Liver (tissue), 9 donors: Measurements from ENCODE around the gene PDZK1. TPM values are rescaled to one million over a fixed set of nuclear protein-coding genes. Genes with fewer than 3 reads are reported as not detected.
"Not testable (repeated sequence)": the region's sequence is repeated elsewhere in the genome, so short reads cannot be mapped to it uniquely, and the experiment has no call there.

ENCODE experiments used
- DNase-seq: peaks from one replicate; pipeline ENCODE4 v3.0.0-alpha.2; 2017; ENCODE audit warnings: low spot score
- H3K27ac ChIP-seq, 2 donors: one replicate each; pipeline ENCODE4 v1.7.0; 2013; ENCODE audit warnings: inconsistent platforms in 2 of 2, low read length in 2 of 2, control low read depth in 1 of 2, low read depth in 1 of 2, mild to moderate bottlenecking in 1 of 2
- H3K27me3 ChIP-seq, 4 donors: one replicate each; pipeline versions ENCODE4 v1.6.1 to v1.7.0; 2013; ENCODE audit warnings: low read length in 3 of 4, inconsistent platforms in 1 of 4, mild to moderate bottlenecking in 1 of 4, moderate library complexity in 1 of 4; ENCODE audit not compliant: control insufficient read depth in 4 of 4, insufficient read depth in 4 of 4
- H3K36me3 ChIP-seq, 4 donors: one replicate each; pipeline versions ENCODE4 v1.6.1 to v1.7.0; 2013; ENCODE audit warnings: low read length in 3 of 4, mild to moderate bottlenecking in 3 of 4, low read depth in 1 of 4, moderate library complexity in 1 of 4; ENCODE audit not compliant: control insufficient read depth in 4 of 4, insufficient read depth in 3 of 4
- H3K4me1 ChIP-seq, 4 donors: one replicate each; pipeline versions ENCODE4 v1.6.1 to v1.7.0; 2013; ENCODE audit warnings: low read length in 3 of 4, mild to moderate bottlenecking in 3 of 4, moderate library complexity in 1 of 4; ENCODE audit not compliant: control insufficient read depth in 4 of 4, insufficient read depth in 4 of 4
- H3K4me3 ChIP-seq, 3 donors: one replicate each; pipeline versions ENCODE4 v1.6.1 to v1.7.0; 2013; ENCODE audit warnings: low read length in 3 of 3, control low read depth in 1 of 3, low read depth in 1 of 3, mild to moderate bottlenecking in 1 of 3
- H3K9ac ChIP-seq, 2 donors: one replicate each; pipeline ENCODE4 v1.7.0; 2013; ENCODE audit warnings: low read length in 2 of 2, mild to moderate bottlenecking in 2 of 2, moderate library complexity in 2 of 2, control low read depth in 1 of 2, low read depth in 1 of 2
- H3K9me3 ChIP-seq, 4 donors: one replicate each; pipeline versions ENCODE4 v1.6.1 to v1.7.0; 2013; ENCODE audit warnings: low read length in 3 of 4; ENCODE audit not compliant: control insufficient read depth in 4 of 4
- ATF3 ChIP-seq: IDR thresholded peaks from 2 replicates; pipeline ENCODE4 v1.6.1; 2016; ENCODE audit warnings: antibody characterized with exemption
- CTCF ChIP-seq: fragments of 150-350 bp; IDR thresholded peaks from 2 replicates; pipeline ENCODE4 v1.5.1; 2017; ENCODE audit warnings: improper control_type of control experiment, low read depth, low read length; ENCODE audit not compliant: missing input control
- EGR1 ChIP-seq, 2 donors: IDR thresholded peaks; 2 replicates each; pipeline ENCODE4 v1.6.1; 2016 to 2018; ENCODE audit warnings: antibody characterized with exemption in 2 of 2, low read depth in 2 of 2
- FOXA1 ChIP-seq: IDR thresholded peaks from 2 replicates; pipeline ENCODE4 v1.6.1; 2016; ENCODE audit warnings: antibody characterized with exemption
- GABPA ChIP-seq, 2 donors: IDR thresholded peaks in 1 of 2; conservative IDR thresholded peaks in 1 of 2; 2 replicates each; pipeline ENCODE4 v1.6.1; 2016; ENCODE audit warnings: antibody characterized with exemption in 2 of 2, mild to moderate bottlenecking in 1 of 2, moderate library complexity in 1 of 2
- HNF4A ChIP-seq, 2 donors: conservative IDR thresholded peaks; 2 replicates each; pipeline ENCODE4 v1.6.1; 2016; ENCODE audit warnings: antibody characterized with exemption in 2 of 2, mild to moderate bottlenecking in 2 of 2
- JUND ChIP-seq, 2 donors: IDR thresholded peaks; 2 replicates each; pipeline ENCODE4 v1.6.1; 2016; ENCODE audit warnings: antibody characterized with exemption in 2 of 2
- MAX ChIP-seq: IDR thresholded peaks from 2 replicates; pipeline ENCODE4 v1.6.1; 2016; ENCODE audit warnings: antibody characterized with exemption
- NR2F2 ChIP-seq: IDR thresholded peaks from 2 replicates; pipeline ENCODE4 v1.6.1; 2016; ENCODE audit warnings: antibody characterized with exemption
- RAD21 ChIP-seq, 2 donors: IDR thresholded peaks; 2 replicates each; pipeline ENCODE4 v1.6.1; 2016; ENCODE audit warnings: antibody characterized with exemption in 2 of 2, mild to moderate bottlenecking in 2 of 2
- RXRA ChIP-seq, 2 donors: IDR thresholded peaks; 2 replicates each; pipeline ENCODE4 v1.6.1; 2017 to 2018; ENCODE audit warnings: antibody characterized with exemption in 2 of 2, mild to moderate bottlenecking in 1 of 2
- SP1 ChIP-seq: IDR thresholded peaks from 2 replicates; pipeline ENCODE4 v1.6.1; 2018; ENCODE audit warnings: antibody characterized with exemption, mild to moderate bottlenecking
- TAF1 ChIP-seq: conservative IDR thresholded peaks from 2 replicates; pipeline ENCODE4 v1.6.1; 2016; ENCODE audit warnings: antibody characterized with exemption, mild to moderate bottlenecking
- YY1 ChIP-seq: IDR thresholded peaks from 2 replicates; pipeline ENCODE4 v1.6.1; 2016; ENCODE audit warnings: antibody characterized with exemption, mild to moderate bottlenecking
- WGBS: extraction: QIAGEN DNeasy Blood & Tissue Kit; methylation state at CpG from one replicate; pipeline ENCODE4 v1.1.7; 2013; 5-methylcytosine and 5-hydroxymethylcytosine counted together
- polyA plus RNA-seq, 2 donors: library from polyadenylated mRNA; stranded (reverse) in 1 of 2; unstranded in 1 of 2; fragments of 200-250 nt in 1 of 2; fragments of >200 nt in 1 of 2; fragmentation: Nextera tagmentation in 1 of 2; extraction: Ambion mirVana in 1 of 2; gene quantifications; one replicate each; pipeline versions ENCODE4 v1.2.1 to v1.2.3, GENCODE V29; 2013 to 2015
- total RNA-seq, 2 donors: library from RNA; depleted of rRNA; stranded (reverse); fragments of >200 nt; gene quantifications; one replicate each; pipeline ENCODE4 v1.2.3, GENCODE V29; 2014
- donor health status: healthy.
- donor health status: healthy.
- donor health status: healthy.
- donor health status: healthy.
- donor health status: healthy.

Gene PDZK1
- total and polyA plus RNA-seq, 4 donors, result 40.5 to 85.4 (median 60.6) TPM

GRCh38 chr1:145729196-145729595 is 22.0 kb upstream of the PDZK1 start:
- H3K9me3 ChIP-seq, result no peaks in the 10 kb centered on the region
- H3K4me1 ChIP-seq, result peaks cover 0 to 8% (median 3%) of the 10 kb centered on the region in 4 donors
- no peak overlapping the region for H3K4me3 ChIP-seq
- no peak overlapping the region for H3K9ac ChIP-seq
- WGBS, result 83% methylated on average over 5 of the region's 5 CpGs
- no peak overlapping the region for H3K27ac ChIP-seq
- H3K36me3 ChIP-seq, result no peaks in the 10 kb centered on the region
- H3K27me3 ChIP-seq, result no peaks in the 10 kb centered on the region
- DNase-seq, result no peak
- TF ChIP-seq ATF3 (no peak), EGR1 (IDR thresholded peaks at IDR 0.05; ENCODE audit: low read depth in 2 of 2) (no peak), SP1 (no peak), CTCF (no peak), YY1 (no peak), JUND (IDR thresholded peaks at IDR 0.05) (no peak), HNF4A (conservative IDR thresholded peaks at IDR 0.05) (no peak), MAX (no peak), NR2F2 (no peak), TAF1 (no peak), FOXA1 (no peak), GABPA (IDR thresholded peaks at IDR 0.05 in 1 of 2, conservative IDR thresholded peaks at IDR 0.05 in 1 of 2) (no peak)

- DNase-seq, H3K27me3 ChIP-seq: not testable (repeated sequence)
- WGBS, result 96% methylated on average over 5 of the region's 5 CpGs
These were observed 19.0 kb upstream of the PDZK1 start for GRCh38 chr1:145726193-145726592.

GRCh38 chr1:145720878-145721671 is 13.9 kb upstream of the PDZK1 start:
- WGBS, result 15% methylated on average over 47 of the region's 47 CpGs
- H3K27ac ChIP-seq, result no peak overlapping the region
- H3K9me3 ChIP-seq, result no peaks in the 10 kb centered on the region
- TF ChIP-seq HNF4A (conservative IDR thresholded peaks at IDR 0.05) (no peak), CTCF (peak; percentile 82), RXRA (IDR thresholded peaks at IDR 0.05) (no peak), MAX (no peak), RAD21 (IDR thresholded peaks at IDR 0.05) (peak; percentile 89 to 93), TAF1 (no peak)
- peak overlapping the region in 1 of 2 donors; percentile 22 for H3K9ac ChIP-seq
- peaks cover 0 to 4% (median 3%) of the 10 kb centered on the region in 4 donors for H3K4me1 ChIP-seq
- no peaks in the 10 kb centered on the region for H3K27me3 ChIP-seq
- peak; percentile 81 for DNase-seq
- H3K36me3 ChIP-seq, result no peaks in the 10 kb centered on the region
- H3K4me3 ChIP-seq, result peak overlapping the region in 2 of 3 donors; percentile 12 to 30

More at GRCh38 chr1:145726193-145726592, 19.0 kb upstream of the PDZK1 start:
- not testable (repeated sequence) for H3K4me1 ChIP-seq, H3K36me3 ChIP-seq, H3K4me3 ChIP-seq, H3K27ac ChIP-seq, H3K9me3 ChIP-seq, H3K9ac ChIP-seq
